ENCODE results near the gene NPRL2. TPM values are rescaled to one million over a fixed set of nuclear protein-coding genes. Genes with fewer than 3 reads are reported as not detected.

Gene NPRL2
- total and polyA plus RNA-seq, 2 of the 8 experiments (the other 6 are each of a cell fraction or from before 2014, with no cell fraction given) = 28.4 to 51.4 TPM

DNA sequence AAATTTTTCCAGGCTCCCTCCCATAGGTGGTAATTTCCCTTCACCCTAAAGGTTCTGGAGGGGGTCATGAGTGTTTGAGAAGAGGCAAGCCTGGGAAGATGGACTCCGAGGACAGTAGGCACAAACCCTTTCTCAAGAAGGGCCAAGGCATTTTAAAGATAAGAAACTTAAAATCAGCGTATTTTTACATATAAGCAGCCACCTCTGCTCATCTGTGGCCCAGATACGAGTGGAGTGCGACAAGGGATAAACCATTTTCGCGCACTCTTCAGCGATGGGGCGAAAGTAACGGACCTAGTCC, 10.5 kb downstream of the NPRL2 start (continued):
- TF ChIP-seq YY1 (IDR thresholded peaks at IDR 0.05; ENCODE audit: low read depth, low read length) (no peak), KDM5A (IDR thresholded peaks at IDR 0.05; ENCODE audit: low read length) (no peak), SIX5 (IDR thresholded peaks at IDR 0.05; ENCODE audit: low read depth, low read length) (no peak), POLR2A (IDR thresholded peaks at IDR 0.05; ENCODE audit: control extremely low read depth in 1 of 2, low read depth in 2 of 2, low read length in 2 of 2) (no peak), SP4 (IDR thresholded peaks at IDR 0.05; ENCODE audit: low read length) (no peak), RAD21 (IDR thresholded peaks at IDR 0.05 in 1 of 2, conservative IDR thresholded peaks at IDR 0.05 in 1 of 2; ENCODE audit: low read depth in 2 of 2, low read length in 2 of 2) (no peak)

Data from H1 (cell line).